Measurements from ENCODE around the gene SLC27A3.
A peak's percentile ranks its signal among the peaks of the same experiment; 100 is the strongest.
"Not testable (repeated sequence)": the region's sequence is repeated elsewhere in the genome, so short reads cannot be mapped to it uniquely, and the experiment has no call there.

Gene SLC27A3

DNA sequence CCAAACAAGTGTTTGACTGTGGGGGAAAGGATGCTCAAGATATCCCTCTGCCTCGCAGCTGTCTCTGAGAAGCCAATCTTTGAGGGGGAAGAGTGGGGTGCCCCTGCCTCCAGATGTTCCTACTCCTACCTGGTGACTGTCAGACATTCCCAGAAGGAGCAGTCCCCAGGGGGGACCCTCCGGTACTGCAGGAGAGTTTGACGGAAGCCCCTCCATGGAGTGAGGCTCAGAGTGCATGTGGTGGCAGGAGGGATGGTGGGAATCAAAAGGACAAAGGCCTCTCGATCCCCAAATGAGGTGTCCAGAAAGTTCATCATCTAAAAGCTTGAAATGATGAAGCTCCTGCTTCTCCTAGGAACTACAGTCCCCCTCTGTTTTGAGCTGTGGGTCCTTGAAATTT is 5.3 kb downstream of the SLC27A3 start:
- no peak for DNase-seq

DNA sequence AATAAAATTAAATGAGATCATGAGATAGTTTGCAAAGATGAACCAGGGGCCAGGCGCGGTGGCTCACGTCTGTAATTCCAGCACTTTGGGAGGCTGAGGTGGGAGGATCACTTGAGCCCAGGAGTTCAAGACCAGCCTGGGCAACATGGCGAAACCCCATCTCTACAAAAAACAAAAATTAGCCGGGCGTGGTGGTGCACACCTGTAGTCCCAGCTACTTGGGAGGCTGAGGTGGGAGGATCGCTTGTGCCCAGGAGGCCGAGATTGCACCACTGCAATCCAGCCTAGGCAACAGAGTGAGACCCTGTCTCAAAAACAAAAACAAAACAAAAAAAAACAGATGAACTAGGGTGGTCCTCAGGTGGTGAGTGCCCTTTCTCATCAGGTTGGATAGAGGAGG is 7.4 kb downstream of the SLC27A3 start:
- DNase-seq, result not testable (repeated sequence)

DNA sequence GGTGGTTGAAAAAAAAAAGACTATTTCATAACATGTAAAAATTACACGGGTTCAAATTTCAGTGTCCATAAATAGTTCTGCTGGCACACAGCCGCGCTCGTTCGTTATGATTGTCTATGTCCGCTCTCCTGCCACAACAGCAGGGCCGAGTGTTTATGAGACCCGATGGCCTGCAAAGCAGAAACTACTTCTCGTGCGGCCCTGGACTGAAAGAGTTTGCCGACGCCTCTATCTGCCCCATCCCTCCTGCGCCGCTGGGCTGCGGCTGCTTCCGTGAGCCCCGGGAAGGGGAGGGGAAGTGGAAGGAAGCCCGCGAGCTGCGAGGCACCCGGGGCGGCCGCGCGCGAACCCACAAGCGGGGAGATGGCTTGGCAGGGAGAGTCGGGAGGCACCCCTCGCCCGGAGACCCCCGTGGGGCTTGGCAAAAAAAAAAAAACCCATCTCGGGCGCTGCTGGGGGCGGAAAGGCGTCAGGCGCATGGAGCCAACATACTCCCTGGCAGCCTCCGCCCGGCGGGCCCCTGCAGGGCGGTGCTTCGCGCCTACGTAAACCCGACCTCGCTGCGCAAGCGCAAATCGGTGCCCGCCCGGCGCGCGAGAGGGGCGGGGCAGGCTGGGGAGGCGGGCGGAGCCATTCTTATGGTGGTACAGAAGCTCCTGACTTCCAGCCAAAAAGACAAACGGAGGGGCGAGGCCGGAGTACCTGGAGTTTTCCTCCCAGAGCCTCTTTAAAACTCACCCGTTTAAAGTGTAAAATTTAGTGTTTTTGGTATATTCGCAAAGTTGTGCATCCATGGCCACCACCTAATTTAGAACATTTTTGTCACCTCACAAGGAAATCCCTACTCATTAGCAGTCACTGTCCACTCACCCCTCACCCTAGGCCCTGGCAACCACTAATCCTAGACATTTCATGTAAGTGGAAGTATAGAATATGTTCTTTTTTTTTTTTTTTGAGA is 8.3 kb downstream of the SLC27A3 start:
- DNase-seq, result peak; percentile 89

- DNase-seq, result no peak
Observed at GRCh38 chr1:153786038-153786790, 11.0 kb downstream of the SLC27A3 start.

DNA sequence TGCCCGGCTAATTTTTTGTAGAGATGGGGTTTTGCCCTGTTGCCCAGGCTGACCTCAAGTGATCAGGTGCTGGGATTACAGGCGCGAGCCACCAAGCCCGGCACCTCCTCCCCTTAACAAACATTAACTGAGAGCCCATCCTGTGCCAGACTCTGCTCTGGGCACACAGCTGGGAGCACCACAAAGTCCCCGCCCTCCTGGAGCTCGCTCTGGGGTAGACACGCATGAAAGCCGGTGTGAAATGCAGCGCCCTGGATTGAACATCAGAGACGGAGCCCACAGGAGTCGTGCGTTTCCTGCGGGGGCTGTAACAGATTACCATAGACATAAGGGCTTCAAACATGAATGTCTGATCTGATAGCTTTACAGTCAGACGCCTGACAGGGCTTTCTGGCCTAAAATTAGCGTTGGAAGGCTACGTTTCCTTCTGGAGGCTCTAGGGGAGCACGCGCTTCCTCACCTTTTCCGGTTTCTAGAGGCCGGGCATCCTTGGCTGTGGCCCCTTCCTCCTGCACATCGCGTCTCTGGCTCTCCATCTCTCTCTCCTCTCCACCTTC is 14.3 kb downstream of the SLC27A3 start:
- no peak for DNase-seq

GRCh38 chr1:153790313-153790965 is 15.2 kb downstream of the SLC27A3 start:
- peak; percentile 71 for DNase-seq

DNA sequence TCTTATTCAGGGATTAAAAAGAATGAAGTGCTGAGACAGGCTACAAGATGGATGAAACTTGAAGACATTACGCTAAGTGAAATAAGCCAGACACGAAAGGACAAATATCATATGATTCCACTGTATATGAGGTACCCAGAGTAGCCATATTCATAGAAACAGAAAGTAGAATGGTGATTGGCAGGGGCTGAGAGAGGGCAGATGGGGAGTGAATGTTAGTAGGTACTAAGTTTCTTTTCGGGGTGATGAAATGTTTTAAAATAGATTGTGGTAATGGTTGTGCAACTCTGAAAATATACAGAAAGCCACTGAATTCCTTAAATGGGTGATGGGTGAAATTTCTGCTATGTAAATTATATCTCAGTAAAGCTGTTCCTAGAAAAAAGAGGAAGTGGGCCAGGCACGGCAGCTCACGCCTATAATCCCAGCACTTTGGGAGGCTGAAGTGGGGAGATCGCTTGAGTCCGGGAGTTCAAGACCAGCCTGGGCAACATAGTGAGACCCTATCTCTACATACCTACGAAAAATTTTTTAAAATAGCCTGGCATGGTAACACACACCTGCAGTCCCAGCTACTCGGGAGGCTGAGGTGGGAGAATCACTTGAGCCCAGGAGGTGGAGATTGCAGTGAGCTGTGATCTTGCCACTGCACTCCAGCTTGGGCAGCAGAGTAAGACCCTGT is 15.9 kb downstream of the SLC27A3 start:
- DNase-seq, result peak; percentile 93

DNA sequence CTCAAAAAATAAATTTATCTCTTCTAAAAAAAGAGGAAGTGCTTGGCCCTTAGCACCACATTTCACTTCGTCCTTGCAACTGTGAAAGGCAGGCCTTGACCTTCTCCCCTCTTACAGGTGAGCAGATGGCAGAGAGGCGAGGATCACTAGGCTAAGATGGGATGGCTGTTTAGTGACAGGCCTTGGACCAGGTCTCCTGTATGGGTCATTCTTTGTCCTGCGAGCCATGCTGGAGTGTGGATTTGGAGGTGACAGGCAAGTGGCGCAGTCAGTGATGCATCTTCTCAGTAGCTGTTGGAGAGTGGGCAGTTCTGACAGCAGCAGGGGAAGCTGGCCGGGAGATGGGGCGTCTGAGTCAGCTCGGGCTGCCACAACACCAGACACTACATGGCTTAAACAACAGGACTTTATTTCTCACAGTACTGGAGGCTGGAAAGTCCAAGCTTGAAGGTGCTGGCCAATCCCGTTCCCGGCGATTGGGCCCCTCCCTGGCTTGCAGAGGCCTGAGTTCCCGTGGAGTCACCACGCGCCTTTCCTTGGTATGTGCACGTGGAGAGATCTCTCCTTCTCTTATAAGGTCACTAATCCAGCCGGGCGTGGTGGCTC is 16.5 kb downstream of the SLC27A3 start:
- DNase-seq, result peak; percentile 50

DNA sequence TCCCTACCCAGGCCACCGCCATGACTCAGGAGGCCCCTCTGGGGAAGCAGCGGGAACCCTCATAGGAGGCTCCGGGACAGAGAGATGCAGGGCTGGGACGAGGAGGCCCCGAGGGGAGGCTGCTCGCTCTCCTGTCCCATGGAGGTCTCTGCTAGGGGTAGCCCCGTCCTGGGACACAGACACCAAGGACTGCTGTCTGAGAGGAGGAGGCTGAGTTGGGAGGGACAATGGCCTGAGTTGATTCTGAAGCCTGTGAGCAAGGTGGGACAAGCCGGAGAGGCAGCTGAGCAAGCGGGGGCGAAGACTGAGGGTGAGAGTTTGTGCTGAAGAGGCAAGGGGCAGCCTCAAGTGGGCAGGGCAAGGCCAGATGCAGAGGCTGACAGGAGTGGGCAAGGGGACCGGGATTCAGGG is 17.4 kb downstream of the SLC27A3 start:
- no peak for DNase-seq

- no peak for DNase-seq
Observed at GRCh38 chr1:153793261-153793972, 18.2 kb downstream of the SLC27A3 start.

DNA sequence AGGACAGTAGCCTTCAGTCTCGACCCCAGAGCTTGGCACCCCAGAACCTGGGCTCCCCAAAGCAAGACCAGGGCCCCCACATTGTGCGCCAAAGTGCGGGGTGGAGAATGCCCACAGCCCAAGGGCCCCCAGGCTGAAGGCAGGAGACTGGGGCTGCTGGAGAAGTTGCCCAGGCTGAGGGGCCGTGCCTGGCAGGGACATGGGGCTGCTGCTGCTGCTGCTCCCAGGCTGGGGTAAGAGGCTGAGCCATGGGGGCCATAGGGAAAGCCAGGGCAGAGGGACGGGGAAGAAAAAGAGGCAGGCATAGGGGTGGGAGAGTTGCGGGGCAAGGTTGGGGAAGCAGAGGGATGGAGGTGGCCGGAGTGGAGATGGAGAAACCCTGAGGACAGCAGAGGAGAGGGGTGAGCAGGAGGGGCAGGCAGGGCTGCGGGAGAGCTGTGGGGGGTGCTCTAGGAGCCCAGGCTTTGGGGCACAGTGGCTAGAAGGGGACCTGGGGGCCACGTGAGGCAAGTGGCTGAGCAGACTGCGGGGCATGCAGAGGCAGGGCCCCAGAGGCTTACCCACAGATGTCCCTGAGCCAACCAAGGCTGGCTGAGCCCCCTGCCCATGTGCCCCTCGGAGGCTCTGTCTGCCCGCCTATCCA is 18.9 kb downstream of the SLC27A3 start:
- no peak for DNase-seq

DNA sequence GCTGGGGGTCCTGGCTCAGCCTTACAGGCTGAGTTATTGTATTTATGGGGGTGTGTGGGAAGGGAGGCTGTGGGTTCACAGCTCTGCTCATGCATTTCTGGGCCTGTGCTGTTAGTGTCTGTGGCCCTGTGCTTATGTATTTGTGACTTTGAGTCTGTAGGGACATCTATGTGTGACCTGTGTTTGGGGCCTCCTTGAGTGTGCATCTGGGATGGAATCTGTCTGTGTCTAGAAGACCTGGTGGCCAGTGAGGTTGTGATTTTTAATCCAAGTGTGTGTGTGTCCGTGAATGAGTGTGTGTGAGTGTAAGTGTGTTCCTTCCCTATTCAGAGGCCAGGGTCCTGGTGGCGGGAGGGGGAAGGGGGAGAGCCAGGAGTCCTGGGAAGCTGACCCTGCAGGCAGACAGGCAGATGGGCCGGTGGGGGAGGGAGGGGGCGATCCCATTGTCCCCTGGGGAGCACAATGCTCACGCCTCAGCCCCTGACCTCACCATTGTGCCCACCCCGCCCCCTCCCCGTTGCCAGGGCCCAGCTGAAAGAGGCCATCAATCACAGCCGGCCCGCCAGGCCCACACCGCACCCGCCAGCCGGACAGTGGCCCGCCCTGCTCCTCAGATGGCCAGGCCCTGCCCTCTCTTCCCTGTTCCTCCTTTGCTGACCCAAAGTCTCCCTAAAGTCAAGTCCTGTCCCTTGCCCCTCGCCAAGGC is 19.6 kb downstream of the SLC27A3 start:
- DNase-seq, result no peak

DNA sequence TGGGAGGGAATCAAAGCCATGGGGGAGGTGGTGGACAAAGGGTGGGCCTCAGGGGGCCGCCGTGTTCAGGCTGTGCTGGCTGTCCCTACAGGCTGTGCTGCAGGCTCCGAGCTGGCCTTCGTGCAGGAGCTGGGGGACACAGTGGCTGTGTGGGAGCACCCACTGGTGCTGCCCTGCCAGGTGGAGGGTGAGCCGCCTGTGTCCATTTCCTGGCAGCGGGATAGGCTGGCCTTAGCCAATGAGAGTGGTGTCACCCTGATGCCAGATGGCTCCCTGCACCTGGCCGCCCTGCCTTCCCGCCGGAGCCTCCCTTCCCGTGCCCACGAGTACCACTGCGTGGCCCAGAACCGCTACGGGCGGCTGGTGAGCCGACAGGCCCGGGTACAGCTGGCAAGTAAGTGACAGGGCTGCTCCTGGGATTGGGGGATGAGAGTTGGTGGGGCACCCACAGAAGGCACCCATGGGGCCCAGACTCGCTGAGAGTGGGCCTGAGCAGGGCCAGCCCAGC is 20.2 kb downstream of the SLC27A3 start:
- no peak for DNase-seq

DNA sequence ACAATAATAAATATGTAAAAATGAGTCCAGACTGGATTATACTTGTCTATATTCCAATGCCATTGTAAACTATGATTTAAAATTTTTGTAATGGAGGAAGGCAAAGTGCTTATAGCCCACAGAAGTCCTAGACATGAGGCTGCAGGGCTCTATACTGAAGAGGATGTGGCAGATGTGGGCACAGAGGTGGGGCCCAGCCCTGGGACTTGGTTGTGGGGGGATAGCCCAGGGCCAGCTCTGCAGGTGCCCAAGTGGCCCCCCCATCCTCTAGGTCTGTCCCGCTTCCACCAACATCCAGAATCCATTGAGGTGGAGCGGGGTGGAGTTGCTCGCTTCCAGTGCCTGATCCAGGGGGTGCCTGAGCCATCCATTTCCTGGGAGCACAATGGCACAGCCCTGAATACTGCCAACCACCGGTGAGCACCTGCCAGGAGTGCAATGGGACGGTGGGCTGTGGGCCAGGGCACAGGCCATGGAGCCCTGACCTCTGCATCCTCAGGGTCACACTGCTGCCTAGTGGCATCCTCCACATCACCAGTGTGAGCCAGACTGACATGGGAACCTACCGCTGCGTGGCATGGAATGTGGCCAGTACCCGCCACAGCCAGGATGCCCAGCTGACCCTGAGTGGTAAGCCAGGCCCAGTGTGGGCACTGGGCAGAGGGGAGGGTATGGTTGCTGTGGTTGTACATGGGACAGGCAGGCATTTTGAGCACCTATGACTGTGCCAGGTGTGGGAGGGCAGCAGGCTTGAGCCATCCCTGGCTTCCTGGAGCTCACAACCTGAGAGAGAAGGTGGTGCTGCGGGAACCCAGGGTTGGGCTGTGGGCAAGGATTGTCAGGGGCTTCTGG is 21.0 kb downstream of the SLC27A3 start:
- DNase-seq, result no peak

DNA sequence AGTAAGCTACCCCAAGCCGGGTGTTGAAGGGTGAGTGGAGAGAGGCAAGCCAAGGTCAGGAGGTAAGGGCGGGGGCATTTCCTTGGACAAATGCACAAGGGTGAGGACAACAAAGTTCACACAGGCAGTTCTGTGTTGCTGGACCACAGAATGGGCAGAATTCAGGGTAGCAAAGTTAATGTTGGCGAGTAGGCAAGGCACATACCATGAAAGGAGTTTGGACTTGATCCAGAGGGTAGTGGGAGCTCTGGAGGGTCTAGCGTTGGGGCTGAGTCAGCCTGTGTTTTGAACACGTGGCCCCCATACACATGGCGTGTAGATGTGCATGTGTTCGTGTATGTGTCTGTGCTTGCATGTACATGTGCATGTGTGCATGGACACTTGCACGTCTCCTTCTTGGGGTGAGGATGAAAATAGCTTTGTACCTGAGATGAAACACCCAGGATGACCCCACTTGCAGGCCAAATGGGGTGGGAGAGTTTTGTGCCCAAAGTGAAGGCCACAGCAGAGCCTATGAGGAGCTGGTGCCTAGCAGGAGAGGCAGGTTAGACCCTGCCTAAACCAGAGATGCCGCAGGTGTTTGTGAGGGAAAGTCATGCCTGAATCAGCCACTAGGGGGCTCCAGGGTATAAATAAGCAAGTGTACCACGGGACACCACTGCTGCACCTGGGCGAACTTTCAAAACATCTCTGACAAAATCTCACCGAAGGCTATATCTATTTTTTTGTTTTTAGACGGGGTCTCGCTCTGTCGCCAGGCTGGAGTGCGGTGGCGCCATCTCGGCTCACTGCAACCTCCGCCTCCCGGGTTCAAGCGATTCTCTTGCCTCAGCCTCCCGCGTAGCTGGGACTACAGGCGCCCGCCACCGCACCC is 21.8 kb downstream of the SLC27A3 start:
- DNase-seq, result peak; percentile 62

DNA sequence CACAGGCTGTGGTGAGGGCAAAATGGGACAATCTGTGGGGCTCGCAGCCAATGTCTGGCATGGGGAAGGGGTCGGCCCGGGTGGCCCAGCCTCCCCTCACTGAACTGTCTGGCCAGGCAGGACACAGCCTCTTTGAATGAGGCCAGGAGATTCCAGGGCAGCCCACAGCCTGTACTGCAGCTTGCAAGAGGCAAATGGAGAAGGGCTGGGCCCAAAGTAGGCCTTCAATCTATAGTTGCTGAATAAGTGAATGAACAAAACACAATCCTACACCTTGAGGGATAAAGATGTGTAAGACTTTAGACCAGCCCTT is 23.2 kb downstream of the SLC27A3 start:
- DNase-seq, result no peak

DNA sequence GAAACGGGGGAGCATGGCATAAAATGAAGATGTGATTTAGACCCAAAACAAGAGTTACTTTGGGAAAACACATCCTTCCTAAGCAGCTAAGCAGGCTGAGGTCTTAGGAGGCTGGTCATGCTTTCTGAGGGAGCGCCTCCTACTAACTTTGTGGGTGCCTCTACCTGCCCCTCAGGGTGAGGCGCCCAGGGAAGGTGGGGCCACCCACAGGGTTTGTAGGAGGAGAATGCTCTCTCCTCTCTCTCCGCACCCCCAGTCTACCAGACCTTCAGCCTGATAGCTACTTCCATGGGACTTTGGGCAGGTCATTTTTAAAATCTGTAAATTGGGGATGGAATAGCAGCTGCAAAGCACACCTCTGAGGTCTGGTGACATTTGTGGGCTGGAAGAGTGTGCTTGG is 23.8 kb downstream of the SLC27A3 start:
- no peak for DNase-seq

All from fibroblast of skin of right biceps (primary cell).